OCI-LY3 (cell line): ENCODE data around the gene CGB3.

Experiments used
- H2AFZ ChIP-seq: fragments of 200-600, 300-600 bp; shearing (Covaris generic); 2 replicates; pipeline ENCODE4 v1.6.0; 2014; ENCODE audit warnings: antibody characterized with exemption, low read depth, low read length
- H3K27ac ChIP-seq: fragments of 200-600, 300-600 bp; sonication (generic); 2 replicates; pipeline ENCODE4 v1.5.1; 2014; ENCODE audit warnings: mild to moderate bottlenecking, low read length, moderate library complexity, mixed read lengths
- H3K27me3 ChIP-seq: fragments of 200-600, 300-600 bp; sonication (generic); 2 replicates; pipeline ENCODE4 v1.6.1; 2014; ENCODE audit warnings: low read depth, low read length, mixed read lengths
- H3K36me3 ChIP-seq: fragments of 200-600, 300-600 bp; sonication (generic); replicated peaks from 2 replicates; pipeline ENCODE3; 2014; ENCODE audit warnings: low read depth, low read length, mixed read lengths
- H3K4me1 ChIP-seq: fragments of 300-600, 200-600 bp; sonication (generic); 2 replicates; pipeline ENCODE4 v1.6.1; 2014; ENCODE audit warnings: low read length, mixed read lengths
- H3K4me2 ChIP-seq: fragments of 200-600, 300-600 bp; sonication (generic); 2 replicates; pipeline ENCODE4 v1.6.1; 2014; ENCODE audit warnings: low read length, mixed read lengths
- H3K4me3 ChIP-seq: fragments of 300-600, 200-600 bp; sonication (generic); 2 replicates; pipeline ENCODE4 v1.5.1; 2014; ENCODE audit warnings: antibody characterized with exemption, mild to moderate bottlenecking, low read length, moderate library complexity
- H3K79me2 ChIP-seq: fragments of 300-600, 200-600 bp; shearing (Covaris generic); 2 replicates; pipeline ENCODE4 v1.6.1; 2014; ENCODE audit warnings: mild to moderate bottlenecking, low read length, mixed read lengths
- H3K9ac ChIP-seq: fragments of 300-600, 200-600 bp; shearing (Covaris generic); 2 replicates; pipeline ENCODE4 v1.6.0; 2014; ENCODE audit warnings: mild to moderate bottlenecking, low read length, moderate library complexity
- H3K9me3 ChIP-seq: fragments of 200-600, 300-600 bp; shearing (Covaris generic); 2 replicates; pipeline ENCODE4 v1.6.1; 2014; ENCODE audit warnings: low read length, mixed read lengths; ENCODE audit not compliant: insufficient read depth
- H4K20me1 ChIP-seq: fragments of 200-600, 300-600 bp; sonication (generic); 2 replicates; pipeline ENCODE4 v1.6.1; 2016; ENCODE audit warnings: low read length, mixed read lengths; ENCODE audit not compliant: insufficient read depth
- EZH2phosphoT487 ChIP-seq: fragments of 200-600 bp; shearing (Covaris generic); IDR thresholded peaks from 2 replicates; pipeline ENCODE4 v1.6.1; 2018; ENCODE audit warnings: antibody characterized with exemption, mixed run types, low read depth
- TF ChIP-seq, protein P1 (sequence below): fragments of 200-600, 300-600 bp; sonication (generic); IDR thresholded peaks from 2 replicates; pipeline ENCODE4 v1.5.1; 2014; ENCODE audit warnings: antibody characterized with exemption, low read length, low read depth

The CGB3 gene

DNA sequence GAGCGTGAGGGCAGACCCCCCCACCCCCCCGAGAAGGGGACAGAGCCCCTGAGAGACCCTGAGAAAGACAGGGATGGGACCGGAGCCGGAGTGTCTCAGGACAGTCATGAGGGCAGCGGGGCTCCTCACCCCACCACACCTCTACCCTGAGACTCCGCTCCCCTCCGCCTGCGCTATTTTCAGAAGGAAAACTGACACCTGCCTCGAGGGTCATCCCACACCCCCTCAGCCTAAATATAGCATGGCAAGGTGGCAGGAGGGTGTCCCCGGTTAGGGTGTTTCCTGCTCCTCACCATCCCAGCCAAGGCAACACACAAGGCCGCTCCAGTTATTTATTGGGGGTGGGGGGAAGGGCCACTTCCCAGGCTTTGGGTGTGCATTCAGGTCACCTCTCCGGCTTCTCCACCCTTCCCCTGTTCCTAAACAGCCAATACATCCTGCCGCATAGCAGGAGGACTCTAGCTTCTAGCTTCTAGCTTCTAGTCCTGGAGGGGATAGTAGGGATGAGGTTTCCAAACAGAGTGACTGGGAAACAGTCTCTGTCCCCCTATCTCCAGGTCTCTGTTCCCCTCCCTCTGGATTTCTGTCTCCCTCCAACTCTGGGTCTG lies 41.9 kb upstream of the CGB3 start:
- Histone ChIP-seq H3K4me1 (no peaks in the 10 kb centered on the region), H3K27ac (no peak overlapping the region), H3K4me2 (no peak overlapping the region), H3K9ac (no peak overlapping the region), H2AFZ (no peak overlapping the region), H3K9me3 (no peaks in the 10 kb centered on the region), H3K4me3 (no peak overlapping the region), H3K27me3 (peaks cover 25% of the 10 kb centered on the region), H3K36me3 (no peaks in the 10 kb centered on the region), H3K79me2 (no peaks in the 10 kb centered on the region), H4K20me1 (no peaks in the 10 kb centered on the region)
- no peak for TF ChIP-seq EZH2phosphoT487
- TF ChIP-seq, protein P1, sequence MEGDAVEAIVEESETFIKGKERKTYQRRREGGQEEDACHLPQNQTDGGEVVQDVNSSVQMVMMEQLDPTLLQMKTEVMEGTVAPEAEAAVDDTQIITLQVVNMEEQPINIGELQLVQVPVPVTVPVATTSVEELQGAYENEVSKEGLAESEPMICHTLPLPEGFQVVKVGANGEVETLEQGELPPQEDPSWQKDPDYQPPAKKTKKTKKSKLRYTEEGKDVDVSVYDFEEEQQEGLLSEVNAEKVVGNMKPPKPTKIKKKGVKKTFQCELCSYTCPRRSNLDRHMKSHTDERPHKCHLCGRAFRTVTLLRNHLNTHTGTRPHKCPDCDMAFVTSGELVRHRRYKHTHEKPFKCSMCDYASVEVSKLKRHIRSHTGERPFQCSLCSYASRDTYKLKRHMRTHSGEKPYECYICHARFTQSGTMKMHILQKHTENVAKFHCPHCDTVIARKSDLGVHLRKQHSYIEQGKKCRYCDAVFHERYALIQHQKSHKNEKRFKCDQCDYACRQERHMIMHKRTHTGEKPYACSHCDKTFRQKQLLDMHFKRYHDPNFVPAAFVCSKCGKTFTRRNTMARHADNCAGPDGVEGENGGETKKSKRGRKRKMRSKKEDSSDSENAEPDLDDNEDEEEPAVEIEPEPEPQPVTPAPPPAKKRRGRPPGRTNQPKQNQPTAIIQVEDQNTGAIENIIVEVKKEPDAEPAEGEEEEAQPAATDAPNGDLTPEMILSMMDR, result no peak

DNA sequence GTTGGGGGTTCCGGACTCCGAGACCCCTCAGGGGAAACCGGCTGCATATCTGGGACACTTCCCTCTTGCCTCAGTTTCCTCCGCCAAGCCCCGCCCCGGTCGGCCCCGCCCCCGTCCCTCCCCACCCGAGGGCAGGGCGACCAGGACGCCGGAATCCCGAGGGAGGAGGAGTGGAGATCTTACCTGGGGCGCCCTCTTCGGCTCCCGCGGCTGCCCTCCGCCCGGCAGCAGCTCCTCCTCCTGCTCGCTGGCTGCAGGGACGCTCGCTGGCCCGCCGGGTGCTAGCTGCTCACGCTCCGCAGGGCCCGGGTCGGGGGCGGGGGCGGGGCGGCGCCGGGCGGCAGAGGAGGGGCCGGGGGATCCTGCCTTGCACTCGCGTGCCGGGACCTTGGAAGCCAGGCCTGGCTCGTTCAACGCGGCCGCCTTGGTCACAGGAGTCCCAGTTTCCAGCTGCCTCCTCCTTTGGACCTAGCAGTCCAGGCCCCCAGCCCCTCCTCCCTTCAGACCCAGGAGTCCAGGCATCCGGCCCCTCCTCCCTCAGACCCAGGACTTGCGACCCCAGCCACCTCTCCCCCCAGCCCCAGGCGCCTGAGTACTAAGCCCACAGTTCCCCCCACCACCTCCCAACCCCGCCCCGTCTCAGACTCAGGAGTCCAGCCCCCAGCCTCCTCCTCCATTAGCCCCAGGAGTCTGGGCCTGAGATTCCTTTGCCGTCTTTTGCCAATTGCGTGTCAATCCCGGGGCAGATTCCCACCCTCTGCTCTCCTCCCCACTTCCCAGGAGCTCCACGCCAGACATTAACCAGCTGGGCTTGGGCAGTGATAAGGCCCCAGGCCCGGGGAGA lies 40.9 kb upstream of the CGB3 start, which contains the start of gene NTF4:
NTF4 (minus strand) TSS at position 51 of the 844 bp plus-strand sequence. CDS start 2,821 bp downstream, outside the sequence.
- H3K4me1 ChIP-seq, result no peaks in the 10 kb centered on the region
- peaks cover 25% of the 10 kb centered on the region for H3K27me3 ChIP-seq
- TF ChIP-seq, protein P1, result no peak
- no peak for TF ChIP-seq EZH2phosphoT487
- no peaks in the 10 kb centered on the region for H3K36me3 ChIP-seq
- H3K27ac ChIP-seq, result no peak within 1 kb of the TSS
- H2AFZ ChIP-seq, result no peak within 1 kb of the TSS
- H3K9me3 ChIP-seq, result no peaks in the 10 kb centered on the region
- H3K4me2 ChIP-seq, result 0 out of 2 replicates have a peak within 1 kb of the TSS, but pooled peaks have one; percentile 29
- no peaks in the 10 kb centered on the region for H4K20me1 ChIP-seq
- H3K4me3 ChIP-seq, result no peak within 1 kb of the TSS
- H3K79me2 ChIP-seq, result no peaks in the 10 kb centered on the region
- no peak within 1 kb of the TSS for H3K9ac ChIP-seq

DNA sequence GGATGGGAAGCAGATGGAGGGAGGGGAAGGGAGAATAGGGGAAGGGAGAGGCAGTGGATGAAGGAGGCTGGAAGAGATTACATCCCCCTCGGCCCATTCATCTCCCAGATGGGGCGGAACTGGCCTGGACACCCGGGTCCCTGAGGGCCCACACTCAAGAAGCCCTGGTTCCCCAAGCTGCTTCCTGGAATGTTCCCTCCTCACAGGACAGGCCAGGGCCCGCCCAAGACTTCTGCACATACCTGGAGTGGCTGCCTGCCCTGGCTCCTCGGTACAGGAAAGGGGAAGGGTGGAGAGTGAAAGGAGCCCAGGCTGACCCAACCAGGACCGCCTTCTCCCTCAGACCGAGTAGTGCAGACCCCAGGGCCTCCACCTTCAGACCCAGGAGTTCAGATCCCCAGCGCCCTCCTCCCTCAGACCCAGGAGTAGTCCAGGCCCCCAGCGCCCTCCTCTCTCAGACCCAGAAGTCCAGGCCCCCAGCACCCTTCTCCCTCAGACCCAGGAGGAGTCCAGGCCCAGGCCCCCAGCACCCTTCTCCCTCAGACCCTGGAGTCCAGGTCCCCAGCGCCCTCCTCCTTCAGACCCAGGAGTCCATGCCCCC lies 40.0 kb upstream of the CGB3 start:
- H2AFZ ChIP-seq, result no peak overlapping the region
- H3K27me3 ChIP-seq, result peaks cover 25% of the 10 kb centered on the region
- no peaks in the 10 kb centered on the region for H4K20me1 ChIP-seq
- no peak overlapping the region for H3K27ac ChIP-seq
- no peaks in the 10 kb centered on the region for H3K4me1 ChIP-seq
- H3K9me3 ChIP-seq, result no peaks in the 10 kb centered on the region
- H3K79me2 ChIP-seq, result no peaks in the 10 kb centered on the region
- 0 out of 2 replicates have a peak overlapping the region, but pooled peaks have one; percentile 29 for H3K4me2 ChIP-seq
- H3K36me3 ChIP-seq, result no peaks in the 10 kb centered on the region
- H3K4me3 ChIP-seq, result no peak overlapping the region
- no peak for TF ChIP-seq EZH2phosphoT487
- TF ChIP-seq, protein P1, result no peak
- no peak overlapping the region for H3K9ac ChIP-seq

GRCh38 chr19:49061445-49061844 lies 37.3 kb upstream of the CGB3 start:
- Histone ChIP-seq H3K27me3 (peaks cover 17% of the 10 kb centered on the region), H3K9ac (no peak overlapping the region), H2AFZ (no peak overlapping the region), H4K20me1 (no peaks in the 10 kb centered on the region), H3K4me1 (no peaks in the 10 kb centered on the region), H3K79me2 (no peaks in the 10 kb centered on the region), H3K36me3 (no peaks in the 10 kb centered on the region), H3K4me2 (no peak overlapping the region), H3K27ac (no peak overlapping the region), H3K4me3 (no peak overlapping the region), H3K9me3 (no peaks in the 10 kb centered on the region)
- TF ChIP-seq EZH2phosphoT487, result no peak
